ENCODE measurements around the gene EEF1AKMT1. TPM values are rescaled to one million over a fixed set of nuclear protein-coding genes. Genes with fewer than 3 reads are reported as not detected.

EEF1AKMT1 gene
- total and polyA plus RNA-seq, 4 donors, result 9.1 to 12.5 (median 10.7) TPM

- WGBS, 2 donors, result 96 to 98% methylated on average over 19 to 22 of the region's 22 CpGs
- H3K36me3 ChIP-seq (ENCODE audit: control insufficient read depth in 1 of 2, insufficient read depth in 2 of 2, low read length in 1 of 2), result peaks cover 0 to 3% of the 10 kb centered on the region in 2 donors
- intact Hi-C loops (cut with DNase I), result no loop called here
- H3K4me1 ChIP-seq (ENCODE audit: control insufficient read depth in 1 of 2, insufficient read depth in 2 of 2, low read length in 2 of 2), result no peaks in the 10 kb centered on the region
- ATAC-seq (ENCODE audit: low FRiP score) (no peak), DNase-seq (no peak)
- H3K27ac ChIP-seq (ENCODE audit: low read depth in 1 of 2, low read length in 2 of 2), result no peak overlapping the region
- H3K9me3 ChIP-seq (ENCODE audit: control insufficient read depth, low read length), result peaks cover 2% of the 10 kb centered on the region
- H3K27me3 ChIP-seq (ENCODE audit: control insufficient read depth in 1 of 2, insufficient read depth in 2 of 2, low read length in 1 of 2), result no peaks in the 10 kb centered on the region
- no peak overlapping the region for H3K4me3 ChIP-seq (ENCODE audit: low read length in 2 of 2)
Observed at GRCh38 chr13:20740021-20740420, 33.7 kb downstream of the EEF1AKMT1 start.

DNA sequence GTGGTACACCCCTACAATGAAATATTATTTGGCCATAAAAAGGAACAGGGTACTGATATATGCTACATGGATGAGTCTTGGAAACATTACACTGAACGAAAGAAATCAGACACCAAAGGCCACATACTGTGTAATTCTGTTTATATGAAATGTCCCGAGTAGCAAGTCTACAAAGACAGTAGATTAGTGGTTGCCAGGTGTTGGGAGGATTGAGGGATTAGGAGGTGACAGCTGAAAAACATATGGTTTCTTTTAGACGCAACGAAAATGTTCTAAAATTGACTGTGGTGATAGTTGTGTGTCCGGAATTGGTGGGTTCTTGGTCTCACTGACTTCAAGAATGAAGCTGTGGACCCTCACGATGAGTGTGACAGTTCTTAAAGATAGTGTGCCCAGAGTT, 35.1 kb downstream of the EEF1AKMT1 start:
- H3K4me1 ChIP-seq (ENCODE audit: control insufficient read depth in 1 of 2, insufficient read depth in 2 of 2, low read length in 2 of 2), result no peaks in the 10 kb centered on the region
- H3K27me3 ChIP-seq (ENCODE audit: control insufficient read depth in 1 of 2, insufficient read depth in 2 of 2, low read length in 1 of 2), result no peaks in the 10 kb centered on the region
- no peak overlapping the region for H3K27ac ChIP-seq (ENCODE audit: low read depth in 1 of 2, low read length in 2 of 2)
- H3K9me3 ChIP-seq (ENCODE audit: control insufficient read depth, low read length), result peaks cover 2% of the 10 kb centered on the region
- peaks cover 0 to 3% of the 10 kb centered on the region in 2 donors for H3K36me3 ChIP-seq (ENCODE audit: control insufficient read depth in 1 of 2, insufficient read depth in 2 of 2, low read length in 1 of 2)
- H3K4me3 ChIP-seq (ENCODE audit: low read length in 2 of 2), result no peak overlapping the region
- 96% methylated on average over 6 of the region's 6 CpGs for WGBS, 2 donors
- DNase-seq (no peak), ATAC-seq (ENCODE audit: low FRiP score) (no peak)
- intact Hi-C loops (cut with DNase I), result no loop called here

DNA sequence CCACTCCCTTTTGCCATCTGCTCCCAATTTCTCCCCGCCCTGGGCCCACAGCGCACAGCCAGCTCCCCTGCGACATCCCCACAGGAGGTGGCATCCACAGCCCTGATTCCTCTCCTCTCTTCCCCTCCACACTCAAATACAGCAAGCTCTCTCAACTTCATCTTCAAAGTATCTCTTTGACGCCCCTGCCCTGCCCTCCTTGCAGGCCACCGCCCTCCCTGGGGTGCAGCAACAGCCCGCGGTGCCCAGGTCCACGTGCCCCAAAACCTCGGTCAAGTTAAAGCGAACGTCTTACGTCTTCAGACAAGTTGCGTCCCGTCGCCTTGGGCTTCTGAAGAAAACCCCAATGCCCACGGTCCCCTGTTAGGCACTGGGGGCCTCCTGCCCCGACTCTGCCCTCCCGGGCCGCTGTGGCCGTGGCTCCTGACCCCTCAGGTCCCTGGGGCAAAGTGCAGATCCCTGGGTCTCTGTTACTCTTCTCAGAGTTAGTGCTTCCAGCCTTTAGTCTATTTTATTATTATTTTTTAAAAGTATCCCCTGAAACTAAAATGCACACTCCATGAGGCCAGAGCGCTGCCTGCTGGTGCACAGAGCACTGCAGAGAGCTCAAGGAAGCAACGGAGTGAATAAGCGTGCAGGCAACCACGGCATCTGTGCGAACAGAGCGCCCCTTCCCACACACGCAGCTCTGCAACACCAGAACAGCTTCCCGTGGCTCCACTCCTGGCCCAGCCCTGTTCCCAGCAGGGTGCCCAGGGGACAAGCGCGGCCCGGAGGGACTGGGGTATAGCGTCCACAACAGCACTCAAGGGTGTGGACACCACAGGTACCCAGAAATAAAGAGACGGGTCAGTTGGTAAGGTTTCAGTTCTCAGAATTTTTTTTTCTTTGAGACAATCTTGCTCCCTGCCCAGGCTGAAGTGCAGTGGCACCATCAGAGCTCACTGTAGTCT, 43.9 kb downstream of the EEF1AKMT1 start:
- intact Hi-C loops (cut with DNase I), result no loop called here
- Histone ChIP-seq H3K4me1 (ENCODE audit: control insufficient read depth in 1 of 2, insufficient read depth in 2 of 2, low read length in 2 of 2) (no peaks in the 10 kb centered on the region), H3K4me3 (ENCODE audit: low read length in 2 of 2) (no peak overlapping the region), H3K27ac (ENCODE audit: low read depth in 1 of 2, low read length in 2 of 2) (no peak overlapping the region), H3K9me3 (ENCODE audit: control insufficient read depth, low read length) (no peaks in the 10 kb centered on the region), H3K36me3 (ENCODE audit: control insufficient read depth in 1 of 2, insufficient read depth in 2 of 2, low read length in 1 of 2) (no peaks in the 10 kb centered on the region), H3K27me3 (ENCODE audit: control insufficient read depth in 1 of 2, insufficient read depth in 2 of 2, low read length in 1 of 2) (no peaks in the 10 kb centered on the region)
- 94 to 95% methylated on average over 33 of the region's 33 CpGs for WGBS, 2 donors
- ATAC-seq (ENCODE audit: low FRiP score) (no peak), DNase-seq (no peak)

DNA sequence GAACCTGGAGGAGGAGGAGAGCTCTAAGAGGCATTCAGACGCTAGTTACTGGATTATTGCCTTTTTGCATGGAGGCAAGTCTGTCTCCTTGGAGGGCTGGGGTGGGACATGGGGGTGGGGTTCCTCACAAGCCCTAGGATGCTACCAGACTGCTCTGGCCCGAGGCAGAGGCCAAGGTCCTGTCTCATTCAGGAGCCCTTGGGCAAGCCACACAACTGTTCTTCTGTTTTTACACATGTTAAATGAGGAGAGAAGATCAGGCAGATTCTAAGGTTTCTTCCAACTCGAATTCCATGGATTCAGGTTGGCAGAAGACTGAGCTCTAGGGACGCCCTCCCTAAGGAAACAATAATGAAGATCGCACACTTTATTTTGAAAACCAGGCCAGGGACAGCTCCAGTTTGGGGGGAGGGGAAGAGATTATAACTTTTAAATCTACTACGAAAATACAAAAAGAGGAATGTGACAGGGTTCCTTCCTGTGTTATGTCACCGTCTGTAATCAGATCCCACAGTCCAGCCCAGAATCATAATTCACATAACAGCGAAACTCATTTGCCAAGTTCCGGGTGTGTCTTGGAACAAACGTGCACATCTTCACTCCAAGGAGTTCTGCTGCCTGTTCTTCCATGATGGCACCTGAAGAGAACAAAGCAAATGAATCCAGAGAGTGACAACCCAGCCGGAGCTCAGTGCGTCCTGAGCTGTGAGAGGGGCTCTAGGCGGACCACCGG, 45.0 kb downstream of the EEF1AKMT1 start:
- 67 to 71% methylated on average over 14 of the region's 14 CpGs for WGBS, 2 donors
- intact Hi-C loops (cut with DNase I), result no loop called here
- DNase-seq, result no peak
- peak; percentile 67 for ATAC-seq (ENCODE audit: low FRiP score)
- no peak overlapping the region for H3K27ac ChIP-seq (ENCODE audit: low read depth in 1 of 2, low read length in 2 of 2)
- no peaks in the 10 kb centered on the region for H3K4me1 ChIP-seq (ENCODE audit: control insufficient read depth in 1 of 2, insufficient read depth in 2 of 2, low read length in 2 of 2)
- H3K27me3 ChIP-seq (ENCODE audit: control insufficient read depth in 1 of 2, insufficient read depth in 2 of 2, low read length in 1 of 2), result no peaks in the 10 kb centered on the region
- H3K36me3 ChIP-seq (ENCODE audit: control insufficient read depth in 1 of 2, insufficient read depth in 2 of 2, low read length in 1 of 2), result no peaks in the 10 kb centered on the region
- H3K4me3 ChIP-seq (ENCODE audit: low read length in 2 of 2), result no peak overlapping the region
- H3K9me3 ChIP-seq (ENCODE audit: control insufficient read depth, low read length), result no peaks in the 10 kb centered on the region

DNA sequence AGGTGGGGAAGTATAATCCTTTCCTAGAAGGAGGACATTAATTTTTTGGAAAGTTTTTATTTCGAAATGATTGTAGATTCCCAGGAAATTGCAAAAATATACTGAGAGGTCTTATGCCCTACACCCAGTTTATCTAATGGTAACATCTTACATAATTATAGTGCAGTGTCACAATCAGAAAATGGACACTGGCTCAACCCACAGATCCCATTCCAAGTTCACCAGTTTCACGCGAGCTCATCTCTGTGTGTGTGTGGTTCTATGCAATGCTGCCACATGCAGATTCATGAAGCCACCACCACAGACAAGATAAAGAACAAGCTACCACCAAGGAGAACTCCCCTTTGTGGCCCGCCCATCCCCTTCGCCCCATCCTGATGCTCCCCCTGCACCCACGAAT, 45.9 kb downstream of the EEF1AKMT1 start:
- Histone ChIP-seq H3K4me3 (ENCODE audit: low read length in 2 of 2) (no peak overlapping the region), H3K4me1 (ENCODE audit: control insufficient read depth in 1 of 2, insufficient read depth in 2 of 2, low read length in 2 of 2) (no peaks in the 10 kb centered on the region), H3K36me3 (ENCODE audit: control insufficient read depth in 1 of 2, insufficient read depth in 2 of 2, low read length in 1 of 2) (no peaks in the 10 kb centered on the region), H3K9me3 (ENCODE audit: control insufficient read depth, low read length) (no peaks in the 10 kb centered on the region), H3K27me3 (ENCODE audit: control insufficient read depth in 1 of 2, insufficient read depth in 2 of 2, low read length in 1 of 2) (no peaks in the 10 kb centered on the region), H3K27ac (ENCODE audit: low read depth in 1 of 2, low read length in 2 of 2) (no peak overlapping the region)
- 95 to 97% methylated on average over 6 of the region's 6 CpGs for WGBS, 2 donors
- ATAC-seq (ENCODE audit: low FRiP score) (no peak), DNase-seq (no peak)
- intact Hi-C loops (cut with DNase I), result no loop called here

DNA sequence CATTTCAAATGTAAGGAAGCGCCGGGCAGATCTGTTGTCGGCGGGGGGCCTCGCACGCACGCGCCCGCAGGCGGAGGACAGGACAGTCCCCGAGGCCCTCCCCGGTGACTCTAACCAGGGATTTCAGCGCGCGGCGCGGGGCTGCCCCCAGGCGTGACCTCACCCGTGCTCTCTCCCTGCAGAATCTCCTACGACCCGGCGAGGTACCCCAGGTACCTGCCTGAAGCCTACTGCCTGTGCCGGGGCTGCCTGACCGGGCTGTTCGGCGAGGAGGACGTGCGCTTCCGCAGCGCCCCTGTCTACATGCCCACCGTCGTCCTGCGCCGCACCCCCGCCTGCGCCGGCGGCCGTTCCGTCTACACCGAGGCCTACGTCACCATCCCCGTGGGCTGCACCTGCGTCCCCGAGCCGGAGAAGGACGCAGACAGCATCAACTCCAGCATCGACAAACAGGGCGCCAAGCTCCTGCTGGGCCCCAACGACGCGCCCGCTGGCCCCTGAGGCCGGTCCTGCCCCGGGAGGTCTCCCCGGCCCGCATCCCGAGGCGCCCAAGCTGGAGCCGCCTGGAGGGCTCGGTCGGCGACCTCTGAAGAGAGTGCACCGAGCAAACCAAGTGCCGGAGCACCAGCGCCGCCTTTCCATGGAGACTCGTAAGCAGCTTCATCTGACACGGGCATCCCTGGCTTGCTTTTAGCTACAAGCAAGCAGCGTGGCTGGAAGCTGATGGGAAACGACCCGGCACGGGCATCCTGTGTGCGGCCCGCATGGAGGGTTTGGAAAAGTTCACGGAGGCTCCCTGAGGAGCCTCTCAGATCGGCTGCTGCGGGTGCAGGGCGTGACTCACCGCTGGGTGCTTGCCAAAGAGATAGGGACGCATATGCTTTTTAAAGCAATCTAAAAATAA, 52.1 kb downstream of the EEF1AKMT1 start:
- Histone ChIP-seq H3K36me3 (ENCODE audit: control insufficient read depth in 1 of 2, insufficient read depth in 2 of 2, low read length in 1 of 2) (no peaks in the 10 kb centered on the region), H3K4me1 (ENCODE audit: control insufficient read depth in 1 of 2, insufficient read depth in 2 of 2, low read length in 2 of 2) (no peaks in the 10 kb centered on the region), H3K27me3 (ENCODE audit: control insufficient read depth in 1 of 2, insufficient read depth in 2 of 2, low read length in 1 of 2) (no peaks in the 10 kb centered on the region), H3K9me3 (ENCODE audit: control insufficient read depth, low read length) (no peaks in the 10 kb centered on the region), H3K27ac (ENCODE audit: low read depth in 1 of 2, low read length in 2 of 2) (no peak overlapping the region), H3K4me3 (ENCODE audit: low read length in 2 of 2) (no peak overlapping the region)
- WGBS, 2 donors, result 17 to 19% methylated on average over 78 to 81 of the region's 81 CpGs
- ATAC-seq (ENCODE audit: low FRiP score), result peak; percentile 43
- intact Hi-C loops (cut with DNase I), result no loop called here
- DNase-seq, result peak; percentile 70 to 87

- peak in 1 of 2 donors; percentile 75 for DNase-seq
- no peak for ATAC-seq (ENCODE audit: low FRiP score)
- 90 to 94% methylated on average over 14 to 16 of the region's 16 CpGs for WGBS, 2 donors
Observed at GRCh38 chr13:20721058-20721453, 52.7 kb downstream of the EEF1AKMT1 start.

DNA sequence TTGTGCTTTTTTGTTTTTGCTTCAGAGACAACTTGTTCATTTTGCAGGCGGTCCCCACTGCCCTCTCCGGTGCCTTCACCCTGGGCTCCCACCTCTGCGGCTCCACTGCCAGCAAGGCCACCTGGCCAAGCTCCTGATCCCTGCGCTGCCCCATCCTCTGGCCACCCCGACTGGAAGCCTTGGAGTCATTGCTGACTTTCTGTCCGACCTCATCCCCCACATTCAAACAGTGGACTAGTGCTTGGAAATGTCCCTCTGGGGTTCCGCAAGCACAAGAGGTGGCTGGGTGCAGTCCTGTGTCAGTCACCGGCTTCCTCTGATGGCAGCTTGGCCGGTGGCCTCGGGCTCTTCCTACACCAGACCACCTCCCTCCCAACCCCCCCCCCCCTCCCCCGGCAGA, 53.3 kb downstream of the EEF1AKMT1 start:
- Histone ChIP-seq H3K4me1 (ENCODE audit: control insufficient read depth in 1 of 2, insufficient read depth in 2 of 2, low read length in 2 of 2) (no peaks in the 10 kb centered on the region), H3K27me3 (ENCODE audit: control insufficient read depth in 1 of 2, insufficient read depth in 2 of 2, low read length in 1 of 2) (no peaks in the 10 kb centered on the region), H3K9me3 (ENCODE audit: control insufficient read depth, low read length) (no peaks in the 10 kb centered on the region), H3K36me3 (ENCODE audit: control insufficient read depth in 1 of 2, insufficient read depth in 2 of 2, low read length in 1 of 2) (no peaks in the 10 kb centered on the region), H3K27ac (ENCODE audit: low read depth in 1 of 2, low read length in 2 of 2) (no peak overlapping the region), H3K4me3 (ENCODE audit: low read length in 2 of 2) (no peak overlapping the region)
- DNase-seq (no peak), ATAC-seq (ENCODE audit: low FRiP score) (no peak)
- WGBS, 2 donors, result 91 to 93% methylated on average over 11 of the region's 11 CpGs
- intact Hi-C loops (cut with DNase I), result no loop called here

More at GRCh38 chr13:20721058-20721453, 52.7 kb downstream of the EEF1AKMT1 start:
- intact Hi-C loops (cut with DNase I), result no loop called here
- H3K4me3 ChIP-seq (ENCODE audit: low read length in 2 of 2), result no peak overlapping the region
- H3K27me3 ChIP-seq (ENCODE audit: control insufficient read depth in 1 of 2, insufficient read depth in 2 of 2, low read length in 1 of 2), result no peaks in the 10 kb centered on the region
- no peak overlapping the region for H3K27ac ChIP-seq (ENCODE audit: low read depth in 1 of 2, low read length in 2 of 2)
- no peaks in the 10 kb centered on the region for H3K4me1 ChIP-seq (ENCODE audit: control insufficient read depth in 1 of 2, insufficient read depth in 2 of 2, low read length in 2 of 2)
- H3K36me3 ChIP-seq (ENCODE audit: control insufficient read depth in 1 of 2, insufficient read depth in 2 of 2, low read length in 1 of 2), result no peaks in the 10 kb centered on the region
- no peaks in the 10 kb centered on the region for H3K9me3 ChIP-seq (ENCODE audit: control insufficient read depth, low read length)
